ENCODE data around the gene DNA2. TPM values are rescaled to one million over a fixed set of nuclear protein-coding genes. Genes with fewer than 3 reads are reported as not detected.
"Not testable (repeated sequence)": the region's sequence is repeated elsewhere in the genome, so short reads cannot be mapped to it uniquely, and the experiment has no call there.

The DNA2 gene
- total RNA-seq, result 10 to 100 TPM in 3 of 8 experiments, 1 to 10 TPM in 4, under 1 TPM in 1; 0.66 to 17.3 (median 7.3) TPM

GRCh38 chr10:68471586-68472408 is at the start of gene DNA2:
Gene DNA2, minus strand, starts transcription at chr10:68471973. Its CDS starts 109 bp downstream, at chr10:68471864.
- in situ Hi-C loops (cut with MboI; ENCODE audit: low pct_unique_long_range_greater_than_20kb in 2 of 9, low sequenced_read_pairs in 9 of 9, unreplicated experiment in 9 of 9), result no loop called here
- peak within 1 kb of the TSS; percentile 46 to 49 for H3K27ac ChIP-seq
- peak; percentile 88 to 93 (median 90) for ATAC-seq (replicated peaks in 6 of 8)
- H3K4me3 ChIP-seq, result peak within 1 kb of the TSS; percentile 61 to 100 (median 83)
- whole genome bisulfite sequencing, 10 experiments, result 0 to 59% (median 10%) methylated on average over 2 to 21 of the region's 46 CpGs; no CpG with 5 or more reads in 1 of the 10 experiments
- peaks cover 3 to 4% of the 10 kb centered on the region in 2 donors for H3K4me1 ChIP-seq (replicated peaks in 1 of 2)

GRCh38 chr10:68518609-68519008 is 46.8 kb upstream of the DNA2 start:
- in situ Hi-C loops (cut with MboI; ENCODE audit: low pct_unique_long_range_greater_than_20kb in 2 of 9, low sequenced_read_pairs in 9 of 9, unreplicated experiment in 9 of 9); ATAC-seq (replicated peaks in 6 of 8); H3K4me1 ChIP-seq (replicated peaks in 1 of 2); H3K27ac ChIP-seq; H3K4me3 ChIP-seq: not testable (repeated sequence)
- WGBS, 10 experiments, result 80 to 100% (median 98%) methylated on average over 1 to 9 of the region's 11 CpGs; no CpG with 5 or more reads in 1 of the 10 experiments

GRCh38 chr10:68517188-68517587 is 45.4 kb upstream of the DNA2 start:
- no peak for ATAC-seq (replicated peaks in 6 of 8)
- H3K27ac ChIP-seq, result no peak overlapping the region
- 20 to 100% (median 88%) methylated on average over 1 to 5 of the region's 5 CpGs; no CpG with 5 or more reads in 1 of the 10 experiments for WGBS, 10 experiments
- H3K4me1 ChIP-seq (replicated peaks in 1 of 2), result no peaks in the 10 kb centered on the region
- H3K4me3 ChIP-seq, result no peak overlapping the region
- in situ Hi-C loops (cut with MboI; ENCODE audit: low pct_unique_long_range_greater_than_20kb in 2 of 9, low sequenced_read_pairs in 9 of 9, unreplicated experiment in 9 of 9), result no loop called here

GRCh38 chr10:68516766-68517165 is 45.0 kb upstream of the DNA2 start:
- Histone ChIP-seq H3K4me3 (no peak overlapping the region), H3K4me1 (replicated peaks in 1 of 2) (no peaks in the 10 kb centered on the region), H3K27ac (no peak overlapping the region)
- in situ Hi-C loops (cut with MboI; ENCODE audit: low pct_unique_long_range_greater_than_20kb in 2 of 9, low sequenced_read_pairs in 9 of 9, unreplicated experiment in 9 of 9), result no loop called here
- WGBS, 10 experiments, result 0 to 67% (median 36%) methylated on average over 1 to 4 of the region's 4 CpGs; no CpG with 5 or more reads in 1 of the 10 experiments
- ATAC-seq (replicated peaks in 6 of 8), result no peak

GRCh38 chr10:68516216-68516615 is 44.4 kb upstream of the DNA2 start:
- ATAC-seq (replicated peaks in 6 of 8); in situ Hi-C loops (cut with MboI; ENCODE audit: low pct_unique_long_range_greater_than_20kb in 2 of 9, low sequenced_read_pairs in 9 of 9, unreplicated experiment in 9 of 9); H3K27ac ChIP-seq; H3K4me3 ChIP-seq; H3K4me1 ChIP-seq (replicated peaks in 1 of 2): not testable (repeated sequence)
- WGBS, 10 experiments, result 33 to 100% (median 57%) methylated on average over 2 of the region's 2 CpGs; no CpG with 5 or more reads in 3 of the 10 experiments

GRCh38 chr10:68508090-68508489 is 36.3 kb upstream of the DNA2 start:
- Histone ChIP-seq H3K27ac (no peak overlapping the region), H3K4me3 (no peak overlapping the region), H3K4me1 (replicated peaks in 1 of 2) (no peaks in the 10 kb centered on the region)
- 67 to 100% (median 86%) methylated on average over 1 to 6 of the region's 6 CpGs for WGBS, 10 experiments
- in situ Hi-C loops (cut with MboI; ENCODE audit: low pct_unique_long_range_greater_than_20kb in 2 of 9, low sequenced_read_pairs in 9 of 9, unreplicated experiment in 9 of 9), result no loop called here
- ATAC-seq (replicated peaks in 6 of 8), result no peak

GRCh38 chr10:68506411-68506810 is 34.6 kb upstream of the DNA2 start:
- WGBS, 10 experiments, result 80 to 100% (median 95%) methylated on average over 1 to 5 of the region's 5 CpGs
- no peak for ATAC-seq (replicated peaks in 6 of 8)

GRCh38 chr10:68502846-68503245 is 31.1 kb upstream of the DNA2 start:
- 50 to 100% (median 88%) methylated on average over 1 of the region's 1 CpG; no CpG with 5 or more reads in 4 of the 10 experiments for WGBS, 10 experiments
- H3K4me1 ChIP-seq (replicated peaks in 1 of 2), result no peaks in the 10 kb centered on the region
- H3K27ac ChIP-seq, result no peak overlapping the region
- in situ Hi-C loops (cut with MboI; ENCODE audit: low pct_unique_long_range_greater_than_20kb in 2 of 9, low sequenced_read_pairs in 9 of 9, unreplicated experiment in 9 of 9), result no loop called here
- ATAC-seq (replicated peaks in 6 of 8), result no peak
- H3K4me3 ChIP-seq, result no peak overlapping the region

More at GRCh38 chr10:68506411-68506810, 34.6 kb upstream of the DNA2 start:
- no peaks in the 10 kb centered on the region for H3K4me1 ChIP-seq (replicated peaks in 1 of 2)
- in situ Hi-C loops (cut with MboI; ENCODE audit: low pct_unique_long_range_greater_than_20kb in 2 of 9, low sequenced_read_pairs in 9 of 9, unreplicated experiment in 9 of 9), result no loop called here
- no peak overlapping the region for H3K4me3 ChIP-seq
- no peak overlapping the region for H3K27ac ChIP-seq

GRCh38 chr10:68501691-68502090 is 29.9 kb upstream of the DNA2 start:
- Histone ChIP-seq H3K4me1 (replicated peaks in 1 of 2) (no peaks in the 10 kb centered on the region), H3K4me3 (no peak overlapping the region), H3K27ac (no peak overlapping the region)
- ATAC-seq (replicated peaks in 6 of 8), result no peak
- WGBS, 10 experiments, result 50 to 100% (median 90%) methylated on average over 1 to 6 of the region's 7 CpGs; no CpG with 5 or more reads in 2 of the 10 experiments
- in situ Hi-C loops (cut with MboI; ENCODE audit: low pct_unique_long_range_greater_than_20kb in 2 of 9, low sequenced_read_pairs in 9 of 9, unreplicated experiment in 9 of 9), result no loop called here

- no peak for ATAC-seq (replicated peaks in 6 of 8)
- in situ Hi-C loops (cut with MboI; ENCODE audit: low pct_unique_long_range_greater_than_20kb in 2 of 9, low sequenced_read_pairs in 9 of 9, unreplicated experiment in 9 of 9), result no loop called here
- WGBS, 10 experiments, result 92 to 100% (median 98%) methylated on average over 3 to 6 of the region's 6 CpGs; no CpG with 5 or more reads in 1 of the 10 experiments
- H3K4me3 ChIP-seq, result no peak overlapping the region
- no peak overlapping the region for H3K27ac ChIP-seq
- H3K4me1 ChIP-seq (replicated peaks in 1 of 2), result peaks cover 0 to 5% of the 10 kb centered on the region in 2 donors
These were observed 27.8 kb upstream of the DNA2 start for GRCh38 chr10:68499544-68499943.

GRCh38 chr10:68496072-68496471 is 24.3 kb upstream of the DNA2 start:
- Histone ChIP-seq H3K4me1 (replicated peaks in 1 of 2) (peaks cover 0 to 5% of the 10 kb centered on the region in 2 donors), H3K4me3 (no peak overlapping the region), H3K27ac (no peak overlapping the region)
- 0 to 40% (median 0%) methylated on average over 1 to 2 of the region's 2 CpGs; no CpG with 5 or more reads in 1 of the 10 experiments for WGBS, 10 experiments
- in situ Hi-C loops (cut with MboI; ENCODE audit: low pct_unique_long_range_greater_than_20kb in 2 of 9, low sequenced_read_pairs in 9 of 9, unreplicated experiment in 9 of 9), result no loop called here
- ATAC-seq (replicated peaks in 6 of 8), result no peak

GRCh38 chr10:68492118-68492517 is 20.3 kb upstream of the DNA2 start:
- Histone ChIP-seq H3K4me1 (replicated peaks in 1 of 2) (peaks cover 0 to 5% of the 10 kb centered on the region in 2 donors), H3K27ac (no peak overlapping the region), H3K4me3 (no peak overlapping the region)
- ATAC-seq (replicated peaks in 6 of 8), result no peak
- 0 to 100% (median 88%) methylated on average over 1 to 2 of the region's 2 CpGs; no CpG with 5 or more reads in 1 of the 10 experiments for WGBS, 10 experiments
- in situ Hi-C loops (cut with MboI; ENCODE audit: low pct_unique_long_range_greater_than_20kb in 2 of 9, low sequenced_read_pairs in 9 of 9, unreplicated experiment in 9 of 9), result no loop called here

GRCh38 chr10:68489919-68490318 is 18.1 kb upstream of the DNA2 start:
- WGBS, 10 experiments, result 92 to 100% (median 100%) methylated on average over 1 to 2 of the region's 3 CpGs; no CpG with 5 or more reads in 3 of the 10 experiments
- no peak for ATAC-seq (replicated peaks in 6 of 8)
- no peak overlapping the region for H3K4me3 ChIP-seq
- H3K4me1 ChIP-seq (replicated peaks in 1 of 2), result no peaks in the 10 kb centered on the region
- in situ Hi-C loops (cut with MboI; ENCODE audit: low pct_unique_long_range_greater_than_20kb in 2 of 9, low sequenced_read_pairs in 9 of 9, unreplicated experiment in 9 of 9), result no loop called here
- no peak overlapping the region for H3K27ac ChIP-seq

Data from motor neuron (in vitro differentiated cells).